Measurements from ENCODE around the gene SORBS2. TPM values are rescaled to one million over a fixed set of nuclear protein-coding genes. Genes with fewer than 3 reads are reported as not detected.

SORBS2 gene
- total RNA-seq, 4 donors from 2014 or later, result 17.4 to 40.8 (median 21.9) TPM

- Histone ChIP-seq H3K27me3 (no peaks in the 10 kb centered on the region), H3K4me3 (no peak overlapping the region), H3K9me3 (no peaks in the 10 kb centered on the region), H3K36me3 (no peaks in the 10 kb centered on the region), H3K4me1 (peaks cover 7% of the 10 kb centered on the region), H3K27ac (no peak overlapping the region)
- TF ChIP-seq EP300 (IDR thresholded peaks at IDR 0.05), result no peak
- no peak for TF ChIP-seq POLR2AphosphoS5 (IDR thresholded peaks at IDR 0.05)
- no peak for TF ChIP-seq POLR2A (IDR thresholded peaks at IDR 0.05)
- no peak for TF ChIP-seq CTCF (IDR thresholded peaks at IDR 0.05)
- no peak for DNase-seq (ENCODE audit: low spot score in 2 of 2)
- WGBS, result 81% methylated on average over 5 of the region's 5 CpGs
These were observed 98.7 kb downstream of the SORBS2 start for GRCh38 chr4:185713272-185713671.

- no peaks in the 10 kb centered on the region for H3K27me3 ChIP-seq
- H3K4me3 ChIP-seq, result no peak overlapping the region
- TF ChIP-seq POLR2AphosphoS5 (IDR thresholded peaks at IDR 0.05), result no peak
- no peak for TF ChIP-seq CTCF (IDR thresholded peaks at IDR 0.05)
- no peak for TF ChIP-seq EP300 (IDR thresholded peaks at IDR 0.05)
- no peak for TF ChIP-seq POLR2A (IDR thresholded peaks at IDR 0.05)
- H3K9me3 ChIP-seq, result no peaks in the 10 kb centered on the region
- 92% methylated on average over 18 of the region's 18 CpGs for WGBS
- no peak overlapping the region for H3K27ac ChIP-seq
- no peaks in the 10 kb centered on the region for H3K36me3 ChIP-seq
- DNase-seq (ENCODE audit: low spot score in 2 of 2), result no peak
- H3K4me1 ChIP-seq, result peaks cover 7% of the 10 kb centered on the region
These were observed 99.5 kb downstream of the SORBS2 start for GRCh38 chr4:185712350-185713024.

GRCh38 chr4:185711726-185712125, 100.3 kb downstream of the SORBS2 start:
- Histone ChIP-seq H3K4me3 (no peak overlapping the region), H3K27me3 (no peaks in the 10 kb centered on the region), H3K36me3 (no peaks in the 10 kb centered on the region), H3K27ac (no peak overlapping the region), H3K4me1 (peaks cover 7% of the 10 kb centered on the region), H3K9me3 (no peaks in the 10 kb centered on the region)
- 87% methylated on average over 4 of the region's 4 CpGs for WGBS
- TF ChIP-seq CTCF (IDR thresholded peaks at IDR 0.05) (no peak), EP300 (IDR thresholded peaks at IDR 0.05) (no peak), POLR2AphosphoS5 (IDR thresholded peaks at IDR 0.05) (no peak), POLR2A (IDR thresholded peaks at IDR 0.05) (no peak)
- DNase-seq (ENCODE audit: low spot score in 2 of 2), result no peak

GRCh38 chr4:185710487-185710995, 101.5 kb downstream of the SORBS2 start:
- Histone ChIP-seq H3K4me1 (peaks cover 7% of the 10 kb centered on the region), H3K4me3 (no peak overlapping the region), H3K27me3 (no peaks in the 10 kb centered on the region), H3K9me3 (no peaks in the 10 kb centered on the region), H3K36me3 (no peaks in the 10 kb centered on the region), H3K27ac (peak overlapping the region; percentile 47)
- 72% methylated on average over 11 of the region's 11 CpGs for WGBS
- TF ChIP-seq POLR2AphosphoS5 (IDR thresholded peaks at IDR 0.05), result no peak
- no peak for TF ChIP-seq EP300 (IDR thresholded peaks at IDR 0.05)
- no peak for TF ChIP-seq POLR2A (IDR thresholded peaks at IDR 0.05)
- no peak for TF ChIP-seq CTCF (IDR thresholded peaks at IDR 0.05)
- DNase-seq (ENCODE audit: low spot score in 2 of 2), result no peak

GRCh38 chr4:185709802-185710486, 102.0 kb downstream of the SORBS2 start:
- Histone ChIP-seq H3K27ac (peak overlapping the region; percentile 47), H3K36me3 (no peaks in the 10 kb centered on the region), H3K9me3 (no peaks in the 10 kb centered on the region), H3K4me1 (peaks cover 7% of the 10 kb centered on the region), H3K4me3 (no peak overlapping the region), H3K27me3 (no peaks in the 10 kb centered on the region)
- DNase-seq (ENCODE audit: low spot score in 2 of 2), result no peak
- TF ChIP-seq EP300 (IDR thresholded peaks at IDR 0.05) (no peak), POLR2A (IDR thresholded peaks at IDR 0.05) (no peak), POLR2AphosphoS5 (IDR thresholded peaks at IDR 0.05) (peak in 1 of 3 donors; percentile 10), CTCF (IDR thresholded peaks at IDR 0.05) (no peak)
- 76% methylated on average over 8 of the region's 8 CpGs for WGBS

Data from suprapubic skin (tissue), 4 donors.